Stimulated activated CD4-positive, alpha-beta T cell treated with anti-CD3 and anti-CD28 coated beads, Interleukin-12 subunit alpha, Interleukin-12 subunit beta, amount 100 ng/mL, for 4 hours (primary cell): Measurements from ENCODE around the gene CDYL.
A peak's percentile ranks its signal among the peaks of the same experiment; 100 is the strongest.

Experiments
- DNase-seq: peaks from one replicate; pipeline ENCODE4 v3.0.0-alpha.2; 2020

Gene CDYL

GRCh38 chr6:4941782-4942672 is 165.8 kb downstream of the CDYL start:
- peak; percentile 11 for DNase-seq

DNA sequence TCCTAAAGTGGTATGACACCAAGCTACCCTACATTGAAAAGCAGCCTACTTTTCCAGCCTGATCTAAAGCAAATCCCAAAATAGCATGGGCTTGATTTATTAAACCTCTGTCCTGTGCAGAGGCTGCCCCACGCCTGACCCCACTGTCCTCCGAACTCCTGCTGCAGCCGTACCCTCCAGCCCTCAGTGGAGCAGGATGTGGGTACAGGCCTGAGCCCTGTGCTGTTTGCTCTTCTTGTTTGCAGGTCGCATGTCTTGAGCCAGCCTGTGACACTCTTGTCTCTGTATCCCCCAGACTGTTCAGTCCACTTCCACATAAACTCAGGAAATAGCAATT is 166.4 kb downstream of the CDYL start:
- DNase-seq = no peak

- no peak for DNase-seq
These were observed 167.5 kb downstream of the CDYL start for GRCh38 chr6:4943716-4944115.

- no peak for DNase-seq
These were observed 168.1 kb downstream of the CDYL start for GRCh38 chr6:4944325-4944724.

DNA sequence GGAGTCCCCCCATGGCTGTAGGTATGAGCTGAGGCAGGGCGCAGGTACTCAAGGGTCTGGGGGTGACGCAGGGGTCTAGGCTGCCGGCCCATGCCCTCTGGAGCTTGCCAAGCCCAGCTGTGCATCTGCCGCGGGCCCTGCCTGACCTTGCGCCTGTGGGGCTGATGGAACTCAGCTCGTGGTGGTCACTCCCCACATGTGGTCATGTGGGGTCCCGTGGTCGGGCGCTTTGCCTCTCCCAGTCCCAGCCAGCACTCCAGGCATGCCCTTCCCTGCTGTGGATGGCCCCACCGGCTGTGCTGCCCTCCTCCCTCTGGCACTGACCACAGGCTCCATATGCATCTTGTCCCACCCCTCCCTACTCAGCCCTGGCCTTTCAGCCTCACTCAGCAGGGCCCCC is 170.3 kb downstream of the CDYL start:
- DNase-seq = no peak

- no peak for DNase-seq
These were observed 171.5 kb downstream of the CDYL start for GRCh38 chr6:4947716-4948115.

DNA sequence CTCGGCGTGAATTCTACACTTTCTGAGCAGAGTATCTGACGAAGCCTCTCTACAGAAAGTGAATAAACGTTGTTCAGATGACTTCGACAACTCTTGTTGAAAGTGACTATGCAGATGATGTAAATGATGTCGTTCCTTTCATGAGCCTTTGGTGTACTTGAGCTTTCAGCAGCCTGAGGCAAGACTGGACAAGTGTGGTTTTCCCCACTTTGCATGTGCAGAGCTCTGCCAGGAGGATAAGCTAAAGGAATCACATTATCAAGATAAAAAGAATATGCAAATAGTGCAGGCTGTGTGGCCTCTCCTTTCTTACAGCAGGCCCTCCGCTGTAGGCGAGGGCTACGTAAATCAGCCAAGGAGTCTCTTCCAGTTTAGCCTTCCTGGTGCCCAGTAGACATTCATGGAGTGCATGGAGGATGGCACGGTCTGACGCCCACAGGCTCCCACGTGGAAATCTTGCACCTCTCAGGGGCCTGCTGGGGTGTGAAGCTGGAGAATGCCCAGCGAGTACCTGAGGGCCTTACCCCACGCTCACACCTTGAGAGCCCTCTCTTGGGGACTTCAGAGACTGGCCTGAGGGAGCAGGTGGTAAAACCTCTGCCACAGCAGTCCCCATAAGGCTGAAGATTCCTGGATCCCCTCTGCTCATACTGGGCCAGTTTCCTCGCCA is 172.7 kb downstream of the CDYL start:
- DNase-seq = no peak

GRCh38 chr6:4950076-4950475 is 173.9 kb downstream of the CDYL start:
- DNase-seq = no peak

DNA sequence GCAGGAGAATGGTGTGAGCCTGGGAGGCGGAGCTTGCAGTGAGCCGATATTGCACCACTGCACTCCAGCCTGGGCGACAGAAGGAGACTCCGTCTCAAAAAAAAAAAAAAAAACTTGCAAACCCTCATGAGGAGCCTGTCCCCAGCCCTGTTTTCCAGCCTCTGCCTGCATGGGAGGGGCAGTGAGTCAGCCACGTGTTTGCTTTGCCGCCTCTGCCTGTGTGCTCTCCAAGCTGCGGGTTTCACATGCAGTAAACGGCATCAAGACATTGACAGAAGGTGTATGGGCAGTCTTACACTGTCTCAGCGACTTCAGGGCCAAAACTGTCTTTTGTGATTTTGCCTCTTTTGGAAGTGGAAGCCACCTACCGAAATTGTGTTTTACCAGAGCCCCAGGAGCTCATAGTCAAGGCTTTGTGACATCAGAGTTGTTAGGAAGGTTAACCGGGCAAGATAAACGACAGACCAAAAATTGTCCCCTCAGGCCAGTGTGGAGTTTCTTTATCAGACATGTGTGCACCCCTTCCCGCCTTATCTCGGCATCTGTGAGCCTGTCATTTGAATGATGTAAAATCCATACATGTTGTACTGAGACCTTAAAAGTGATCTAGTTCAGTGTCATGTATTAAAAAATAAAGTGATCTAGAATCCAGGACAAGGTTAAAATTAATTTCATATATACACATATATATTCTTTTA is 174.8 kb downstream of the CDYL start:
- DNase-seq = no peak

- DNase-seq = no peak
These were observed 177.2 kb downstream of the CDYL start for GRCh38 chr6:4953440-4953839.

GRCh38 chr6:4956625-4957024 is 180.4 kb downstream of the CDYL start:
- DNase-seq = no peak

- DNase-seq = no peak
These were observed 181.5 kb downstream of the CDYL start for GRCh38 chr6:4957521-4958231.

DNA sequence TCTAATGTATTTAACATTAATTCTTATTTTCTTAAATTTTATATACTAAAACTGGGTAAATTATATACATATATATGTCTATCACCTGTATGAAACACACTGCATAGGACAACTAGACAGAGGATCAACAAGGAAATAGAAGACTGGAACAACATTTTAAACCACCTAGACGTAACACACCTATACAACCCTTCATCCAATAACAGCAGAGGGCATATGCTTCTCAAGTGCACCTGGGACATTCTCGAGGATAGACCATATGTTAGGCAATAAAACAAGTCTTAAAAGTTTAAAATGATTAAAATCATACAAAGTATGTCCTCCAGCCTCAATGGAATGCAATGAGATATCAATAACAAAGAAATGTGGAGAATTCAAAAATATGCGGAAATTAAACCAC is 182.4 kb downstream of the CDYL start:
- no peak for DNase-seq

- no peak for DNase-seq
These were observed 185.3 kb downstream of the CDYL start for GRCh38 chr6:4961322-4962168.

DNA sequence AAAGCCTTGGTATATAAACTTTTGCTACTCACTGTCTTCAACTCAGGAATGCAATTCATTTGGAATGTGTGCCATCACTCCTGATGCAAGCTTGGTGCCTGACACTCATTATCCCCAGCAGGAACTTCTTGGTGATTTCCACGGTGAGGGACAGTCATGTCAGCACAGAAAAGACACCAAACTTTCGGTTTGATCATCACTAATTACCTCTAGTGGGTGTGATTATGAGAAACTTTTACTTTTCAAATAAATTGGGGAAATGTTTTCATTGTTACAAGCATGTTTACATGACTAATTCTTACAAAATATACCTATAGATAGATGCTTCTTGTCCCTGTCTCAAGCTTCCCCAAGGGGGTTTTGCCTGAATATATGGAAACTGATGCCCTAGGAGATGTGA is 186.7 kb downstream of the CDYL start:
- DNase-seq = no peak

GRCh38 chr6:4964675-4965561 is 188.7 kb downstream of the CDYL start:
- no peak for DNase-seq

GRCh38 chr6:4965562-4966389 is 189.6 kb downstream of the CDYL start:
- DNase-seq = no peak

- DNase-seq = no peak
These were observed 191.3 kb downstream of the CDYL start for GRCh38 chr6:4967301-4968030.

GRCh38 chr6:4969609-4970285 is 193.5 kb downstream of the CDYL start:
- no peak for DNase-seq
